Caki2 (cell line): ENCODE data around the gene TRAK1. TPM values are rescaled to one million over a fixed set of nuclear protein-coding genes. Genes with fewer than 3 reads are reported as not detected.
A peak's percentile ranks its signal among the peaks of the same experiment; 100 is the strongest.

ENCODE experiments used
- DNase-seq: peaks from one replicate; pipeline ENCODE4 v3.0.0-alpha.2; 2015; ENCODE audit warnings: low read depth
- in situ Hi-C: cut with HindIII; loops from 2 replicates; pipeline ENCODE4 v1.10.0; 2016; ENCODE audit warnings: low sequenced_read_pairs, low pct_unique_long_range_greater_than_20kb, mixed read lengths
- total RNA-seq: library from RNA; depleted of rRNA; stranded (reverse); fragments of >200 nt; shearing (Covaris generic); gene quantifications from 2 replicates; pipeline ENCODE4 v1.2.3, GENCODE V29; 2014; ENCODE audit warnings: low replicate concordance

TRAK1 gene
- total RNA-seq, 1 experiment from 2014 or later: 24.0 TPM

GRCh38 chr3:42161050-42161935 is 70.1 kb downstream of the TRAK1 start:
- no peak for DNase-seq
- in situ Hi-C loops: no loop called here

- in situ Hi-C loops: no loop called here
- DNase-seq: no peak
Observed at GRCh38 chr3:42162462-42162861, 71.3 kb downstream of the TRAK1 start.

- DNase-seq: no peak
- in situ Hi-C loops: no loop called here
Observed at GRCh38 chr3:42163622-42164244, 72.6 kb downstream of the TRAK1 start.

GRCh38 chr3:42164656-42165055 is 73.5 kb downstream of the TRAK1 start:
- in situ Hi-C loops: no loop called here
- DNase-seq: no peak

- in situ Hi-C loops: no loop called here
- no peak for DNase-seq
Observed at GRCh38 chr3:42165211-42165610, 74.1 kb downstream of the TRAK1 start.

GRCh38 chr3:42166214-42166613 is 75.1 kb downstream of the TRAK1 start:
- no peak for DNase-seq
- in situ Hi-C loops: no loop called here

GRCh38 chr3:42166662-42167300 is 75.6 kb downstream of the TRAK1 start:
- no peak for DNase-seq
- in situ Hi-C loops: no loop called here

- no peak for DNase-seq
- in situ Hi-C loops: no loop called here
Observed at GRCh38 chr3:42169579-42170120, 78.5 kb downstream of the TRAK1 start.

- no peak for DNase-seq
- in situ Hi-C loops: no loop called here
Observed at GRCh38 chr3:42172047-42172654, 81.0 kb downstream of the TRAK1 start.

GRCh38 chr3:42173307-42173706 is 82.2 kb downstream of the TRAK1 start:
- in situ Hi-C loops: no loop called here
- peak; percentile 50 for DNase-seq

GRCh38 chr3:42174679-42175385 is 83.7 kb downstream of the TRAK1 start:
- no peak for DNase-seq
- in situ Hi-C loops: no loop called here

GRCh38 chr3:42175386-42176240 is 84.5 kb downstream of the TRAK1 start:
- DNase-seq: peak; percentile 70
- in situ Hi-C loops: no loop called here

- DNase-seq: peak; percentile 75
- in situ Hi-C loops: no loop called here
Observed at GRCh38 chr3:42176242-42177034, 85.3 kb downstream of the TRAK1 start.

- in situ Hi-C loops: no loop called here
- no peak for DNase-seq
Observed at GRCh38 chr3:42177068-42177800, 86.1 kb downstream of the TRAK1 start.

GRCh38 chr3:42177801-42178150 is 86.6 kb downstream of the TRAK1 start:
- DNase-seq: no peak
- in situ Hi-C loops: no loop called here

- peak; percentile 94 for DNase-seq
Observed at GRCh38 chr3:42179110-42179725, 88.1 kb downstream of the TRAK1 start.

More at GRCh38 chr3:42179110-42179725, 88.1 kb downstream of the TRAK1 start:
- in situ Hi-C loops: no loop called here
